CD4-positive, CD25-positive, alpha-beta regulatory T cell (primary cell): ENCODE results near the gene ZNF813. TPM values are rescaled to one million over a fixed set of nuclear protein-coding genes. Genes with fewer than 3 reads are reported as not detected.

Experiments used
- ATAC-seq, 2 donors: fragments of 150-1000 bp; cut with Tn5 transposase; one replicate each; pipeline ENCODE4 v1.10.0; 2021; ENCODE audit warnings: low read depth in 2 of 2, moderate number of reproducible peaks in 2 of 2, moderate library complexity in 1 of 2
- DNase-seq, 3 donors: peaks; one replicate each; pipeline versions ENCODE4 v3.0.0 to v3.0.0-alpha.2; 2012 to 2022; ENCODE audit warnings: mixed read lengths in 1 of 3
- H3K27ac ChIP-seq: one replicate; pipeline ENCODE4 v1.7.0; 2013; ENCODE audit warnings: mild to moderate bottlenecking, low read length; ENCODE audit not compliant: insufficient read depth, poor library complexity, severe bottlenecking
- H3K27me3 ChIP-seq: one replicate; pipeline ENCODE4 v1.7.0; 2013; ENCODE audit warnings: low read length; ENCODE audit not compliant: control insufficient read depth, insufficient read depth
- H3K36me3 ChIP-seq: one replicate; pipeline ENCODE4 v1.7.0; 2013; ENCODE audit warnings: mild to moderate bottlenecking, low read length, moderate library complexity; ENCODE audit not compliant: control insufficient read depth, insufficient read depth
- H3K4me1 ChIP-seq: 2 replicates; pipeline ENCODE4 v1.7.0; 2013; ENCODE audit warnings: mild to moderate bottlenecking, low read length; ENCODE audit not compliant: insufficient read depth, control insufficient read depth, poor library complexity, severe bottlenecking
- H3K4me3 ChIP-seq: one replicate; pipeline ENCODE4 v1.7.0; 2013; ENCODE audit warnings: low read depth, mild to moderate bottlenecking, low read length, moderate library complexity
- H3K9me3 ChIP-seq, 2 experiments: 1 replicate in 1 of 2; 2 replicates in 1 of 2; pipeline ENCODE4 v1.7.0; 2013; ENCODE audit warnings: low read length in 2 of 2, mild to moderate bottlenecking in 1 of 2, moderate library complexity in 1 of 2; ENCODE audit not compliant: control insufficient read depth in 2 of 2
- H3K27ac Mint-ChIP-seq, 3 donors: one replicate each; pipeline ENCODE4 v1.8.0; 2020 to 2022; ENCODE audit warnings: mild to moderate bottlenecking in 3 of 3, mixed read lengths in 3 of 3, moderate library complexity in 2 of 3
- H3K27me3 Mint-ChIP-seq: one replicate; pipeline ENCODE4 v1.8.0; 2022; ENCODE audit warnings: mild to moderate bottlenecking, mixed read lengths
- H3K36me3 Mint-ChIP-seq: one replicate; pipeline ENCODE4 v1.8.0; 2020; ENCODE audit warnings: mixed read lengths
- H3K4me1 Mint-ChIP-seq, 4 donors: one replicate each; pipeline ENCODE4 v1.8.0; 2020 to 2022; ENCODE audit warnings: mixed read lengths in 4 of 4, mild to moderate bottlenecking in 1 of 4
- H3K4me3 Mint-ChIP-seq, 4 donors: one replicate each; pipeline ENCODE4 v1.8.0; 2020 to 2022; ENCODE audit warnings: mild to moderate bottlenecking in 4 of 4, mixed read lengths in 4 of 4, moderate library complexity in 3 of 4
- H3K9me3 Mint-ChIP-seq, 7 donors: one replicate each; pipeline ENCODE4 v1.8.0; 2020 to 2022; ENCODE audit warnings: mixed read lengths in 7 of 7, mild to moderate bottlenecking in 3 of 7, moderate library complexity in 2 of 7
- polyA plus RNA-seq, 4 donors: library from polyadenylated mRNA; unstranded; fragments of 300-500 nt; fragmentation: Illumina TruSeq; gene quantifications; one replicate each; pipeline ENCODE4 v1.2.3, GENCODE V29; 2021
- total RNA-seq: library from RNA; stranded (reverse); gene quantifications from one replicate; pipeline ENCODE4 v1.2.3, GENCODE V29; 2022

Gene ZNF813
- total and polyA plus RNA-seq, 5 donors from 2014 or later: 1.7 to 4.2 (median 2.4) TPM

DNA sequence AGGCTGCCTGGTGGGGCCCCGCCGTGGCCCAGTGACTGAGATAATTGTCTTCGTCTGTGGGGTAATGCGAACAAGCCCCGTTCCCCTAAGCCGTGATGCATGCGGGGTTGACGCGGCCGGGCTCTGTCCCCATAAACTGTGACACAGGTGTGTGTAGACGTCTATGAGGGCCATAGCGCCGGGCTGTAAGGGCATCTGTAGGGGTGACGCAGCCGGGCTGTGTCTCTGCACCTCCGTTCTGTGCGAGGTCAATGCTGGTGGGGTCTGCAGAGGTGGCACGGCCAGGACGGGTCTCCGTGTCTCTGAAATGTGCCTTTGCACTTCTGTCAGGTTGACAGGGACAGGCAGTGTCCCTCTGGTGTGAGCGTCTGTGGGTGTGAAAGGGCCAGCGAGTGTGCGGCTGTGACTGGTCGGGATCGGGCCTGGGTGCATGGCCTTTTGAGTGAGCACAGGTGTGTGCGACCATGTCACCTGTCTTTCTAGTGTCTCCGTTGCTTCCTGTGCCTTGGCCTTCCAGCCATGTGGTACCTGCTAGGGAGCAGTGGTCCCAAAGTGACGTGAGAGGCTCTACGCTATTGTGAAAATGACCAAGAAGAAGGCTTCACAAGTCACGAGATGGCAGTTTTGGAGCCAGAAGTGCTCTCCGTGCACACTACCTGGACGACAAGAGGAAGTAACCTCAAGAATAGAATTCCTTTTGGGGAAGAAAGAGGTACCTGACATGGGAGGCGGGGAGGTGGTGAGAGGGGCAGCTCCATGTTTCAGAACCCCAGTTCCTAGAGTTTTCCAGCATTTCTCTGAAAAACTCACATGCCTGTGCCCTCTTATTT is 54.1 kb downstream of the ZNF813 start:
- DNase-seq (no peak), ATAC-seq (no peak)
- peaks cover 4 to 31% (median 13%) of the 10 kb centered on the region in 7 donors for H3K9me3 Mint-ChIP-seq
- peak overlapping the region; percentile 78 to 100 (median 98) for H3K27ac Mint-ChIP-seq
- Histone ChIP-seq H3K4me1 (peaks cover 18% of the 10 kb centered on the region), H3K27me3 (no peaks in the 10 kb centered on the region), H3K27ac (peak overlapping the region; percentile 77), H3K9me3 (peaks cover 9 to 13% of the 10 kb centered on the region in 2 experiments), H3K36me3 (no peaks in the 10 kb centered on the region), H3K4me3 (peak overlapping the region; percentile 81)
- peaks cover 8% of the 10 kb centered on the region for H3K27me3 Mint-ChIP-seq
- H3K36me3 Mint-ChIP-seq: peaks cover 29% of the 10 kb centered on the region
- H3K4me1 Mint-ChIP-seq: peaks cover 7 to 23% (median 15%) of the 10 kb centered on the region in 4 donors
- H3K4me3 Mint-ChIP-seq: peak overlapping the region; percentile 94 to 99 (median 98)

DNA sequence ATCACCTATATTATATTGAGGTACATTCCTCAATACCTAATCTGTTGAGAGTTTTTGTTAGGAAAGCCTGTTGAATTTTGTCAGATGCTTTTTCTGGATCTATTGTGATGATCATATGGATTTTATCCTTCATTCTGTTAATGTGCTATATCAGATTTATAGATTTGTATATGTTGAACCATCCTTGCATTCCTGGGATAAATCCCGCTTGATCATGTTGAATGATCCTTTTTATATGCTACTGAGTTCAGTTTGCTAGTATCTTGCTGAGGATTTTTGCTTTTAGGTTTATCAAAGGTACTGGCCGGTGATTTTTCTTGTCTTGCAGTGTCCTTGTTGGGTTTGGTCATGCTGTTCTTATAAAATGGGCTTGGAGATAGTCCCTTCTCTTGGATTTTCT is 58.4 kb downstream of the ZNF813 start:
- Mint-ChIP-seq H3K27me3 (peaks cover 2% of the 10 kb centered on the region), H3K9me3 (peaks cover 2 to 16% (median 8%) of the 10 kb centered on the region in 7 donors), H3K4me1 (peaks cover 2 to 18% (median 12%) of the 10 kb centered on the region in 4 donors), H3K27ac (no peak overlapping the region), H3K36me3 (peaks cover 40% of the 10 kb centered on the region), H3K4me3 (no peak overlapping the region)
- Histone ChIP-seq H3K36me3 (peaks cover 3% of the 10 kb centered on the region), H3K27me3 (no peaks in the 10 kb centered on the region), H3K27ac (no peak overlapping the region), H3K4me3 (no peak overlapping the region), H3K4me1 (peaks cover 11% of the 10 kb centered on the region), H3K9me3 (peaks cover 9 to 13% of the 10 kb centered on the region in 2 experiments)
- ATAC-seq: no peak
- no peak for DNase-seq

DNA sequence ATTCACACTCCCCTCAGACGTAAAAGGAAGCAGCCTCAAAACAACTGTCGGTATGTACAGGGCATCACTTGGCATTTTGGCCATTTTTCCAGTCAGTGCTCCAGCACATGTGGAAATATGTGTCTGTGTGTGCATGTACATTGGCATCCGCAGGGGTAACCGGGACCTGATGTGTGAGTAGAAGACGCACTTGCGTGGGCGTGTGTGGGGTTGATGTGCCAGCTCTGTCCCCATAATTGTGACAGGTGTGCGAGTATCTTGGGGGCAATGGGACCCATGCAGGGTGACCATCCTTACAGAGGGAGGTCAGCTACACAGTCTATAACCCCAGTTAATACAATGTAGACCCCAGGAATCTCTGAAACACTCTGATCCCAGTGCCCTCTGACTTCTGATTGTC is 63.1 kb downstream of the ZNF813 start:
- peaks cover 4 to 20% (median 10%) of the 10 kb centered on the region in 7 donors for H3K9me3 Mint-ChIP-seq
- no peak overlapping the region for H3K4me3 Mint-ChIP-seq
- no peak for ATAC-seq

DNA sequence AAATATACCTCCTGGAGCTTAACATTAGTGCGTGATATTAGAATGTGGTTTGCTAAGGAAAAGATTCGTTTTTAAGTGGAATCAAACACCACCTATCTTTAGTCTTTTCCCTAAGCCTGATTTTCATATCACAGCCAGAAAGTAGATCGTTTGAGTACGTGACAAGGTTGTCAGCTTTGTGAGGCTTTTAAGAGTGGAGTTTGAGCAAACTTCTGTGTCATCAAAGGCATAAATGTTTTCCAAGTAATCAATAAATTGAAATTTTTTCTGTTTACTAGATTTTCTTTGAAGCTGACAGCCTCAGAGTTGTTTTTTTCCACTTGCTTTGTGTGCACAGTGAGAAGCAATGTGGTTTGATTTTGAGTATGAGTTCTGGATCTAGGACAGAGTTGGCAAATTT is 63.9 kb downstream of the ZNF813 start:
- Mint-ChIP-seq H3K27ac (no peak overlapping the region), H3K4me1 (peaks cover 0 to 3% (median 0%) of the 10 kb centered on the region in 4 donors)

More for the DNA sequence above, 63.1 kb downstream of the ZNF813 start:
- DNase-seq: no peak
- no peaks in the 10 kb centered on the region for H3K4me1 ChIP-seq
- Mint-ChIP-seq H3K4me1 (no peaks in the 10 kb centered on the region), H3K27me3 (no peaks in the 10 kb centered on the region), H3K27ac (no peak overlapping the region), H3K36me3 (peaks cover 31% of the 10 kb centered on the region)
- H3K36me3 ChIP-seq: peaks cover 3% of the 10 kb centered on the region
- no peaks in the 10 kb centered on the region for H3K27me3 ChIP-seq
- peaks cover 6 to 9% of the 10 kb centered on the region in 2 experiments for H3K9me3 ChIP-seq
- no peak overlapping the region for H3K27ac ChIP-seq
- H3K4me3 ChIP-seq: no peak overlapping the region

DNA sequence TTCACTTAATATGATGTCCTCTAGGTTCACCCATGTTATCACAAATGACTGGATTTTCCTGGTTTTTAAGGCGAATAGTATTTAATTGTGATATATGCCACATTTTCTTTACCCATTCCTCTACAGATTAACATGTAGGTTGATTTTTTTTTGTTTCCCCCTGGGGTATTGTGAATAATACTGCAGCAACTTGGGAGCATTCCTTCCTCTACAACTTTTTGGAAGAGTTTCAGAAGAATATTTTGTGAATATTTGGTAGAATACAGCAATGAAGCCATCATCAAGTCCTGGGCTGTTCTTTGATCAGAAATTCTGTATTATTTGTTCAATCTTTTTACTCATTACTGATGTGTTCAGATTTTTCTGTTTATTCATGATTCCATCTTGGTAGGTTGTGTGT is 64.8 kb downstream of the ZNF813 start:
- H3K36me3 Mint-ChIP-seq: peaks cover 26% of the 10 kb centered on the region
- peaks cover 0 to 20% (median 3%) of the 10 kb centered on the region in 7 donors for H3K9me3 Mint-ChIP-seq

More for the DNA sequence above, 63.9 kb downstream of the ZNF813 start:
- Mint-ChIP-seq H3K9me3 (peaks cover 0 to 20% (median 4%) of the 10 kb centered on the region in 7 donors), H3K4me3 (no peak overlapping the region), H3K36me3 (peaks cover 28% of the 10 kb centered on the region), H3K27me3 (no peaks in the 10 kb centered on the region)
- Histone ChIP-seq H3K27me3 (no peaks in the 10 kb centered on the region), H3K36me3 (peaks cover 3% of the 10 kb centered on the region), H3K4me1 (no peaks in the 10 kb centered on the region), H3K4me3 (no peak overlapping the region), H3K9me3 (peaks cover 0 to 1% of the 10 kb centered on the region in 2 experiments), H3K27ac (no peak overlapping the region)
- ATAC-seq (no peak), DNase-seq (no peak)

DNA sequence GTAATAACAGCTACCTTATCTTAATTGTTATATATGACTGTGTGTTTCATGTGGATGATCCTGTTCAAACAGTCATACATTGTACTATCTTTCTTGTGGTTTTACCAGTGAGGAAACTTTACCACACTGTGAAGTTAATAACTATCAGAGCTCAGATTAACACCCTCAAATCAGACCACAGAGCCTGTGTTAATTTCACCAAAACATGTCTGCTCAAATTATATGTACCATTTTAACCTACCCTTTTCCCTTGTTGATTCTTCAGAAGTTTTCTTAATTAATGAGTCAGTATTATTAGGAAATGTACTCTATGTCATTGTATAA is 68.7 kb downstream of the ZNF813 start:
- peak overlapping the region in 2 of 4 donors; percentile 29 to 63 for H3K4me3 Mint-ChIP-seq
- H3K9me3 Mint-ChIP-seq: peaks cover 0 to 20% (median 3%) of the 10 kb centered on the region in 7 donors

More for the DNA sequence above, 64.8 kb downstream of the ZNF813 start:
- Mint-ChIP-seq H3K4me3 (no peak overlapping the region), H3K27me3 (no peaks in the 10 kb centered on the region), H3K4me1 (peaks cover 0 to 5% (median 2%) of the 10 kb centered on the region in 4 donors), H3K27ac (no peak overlapping the region)
- no peaks in the 10 kb centered on the region for H3K27me3 ChIP-seq
- peaks cover 3% of the 10 kb centered on the region for H3K4me1 ChIP-seq
- H3K36me3 ChIP-seq: peaks cover 2% of the 10 kb centered on the region
- no peak overlapping the region for H3K27ac ChIP-seq
- no peak overlapping the region for H3K4me3 ChIP-seq
- ATAC-seq (no peak), DNase-seq (no peak)
- H3K9me3 ChIP-seq: peaks cover 0 to 2% of the 10 kb centered on the region in 2 experiments

DNA sequence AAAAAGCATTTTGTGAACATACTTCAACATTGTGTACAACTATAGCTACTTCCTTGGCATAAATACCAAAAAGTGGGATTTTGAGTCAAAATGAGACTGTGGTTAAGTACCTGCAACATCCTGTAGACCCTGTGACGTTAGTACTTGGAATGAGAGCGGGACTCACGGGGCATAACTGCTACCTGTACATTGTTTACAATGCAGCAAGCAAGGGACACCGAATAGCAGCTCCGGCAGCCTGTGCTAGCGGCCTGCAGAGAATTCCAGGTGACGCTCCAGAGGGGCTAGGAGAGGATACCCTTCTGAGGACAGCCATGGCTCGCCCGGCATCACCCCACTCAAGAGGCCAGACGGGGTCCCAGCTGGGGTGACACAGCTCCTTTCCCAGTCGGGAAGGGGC is 69.6 kb downstream of the ZNF813 start:
- H3K27ac ChIP-seq: peak overlapping the region; percentile 97

More for the DNA sequence above, 68.7 kb downstream of the ZNF813 start:
- H3K36me3 Mint-ChIP-seq: peaks cover 36% of the 10 kb centered on the region
- H3K27me3 Mint-ChIP-seq: peaks cover 6% of the 10 kb centered on the region
- no peak for ATAC-seq
- DNase-seq: no peak
- Histone ChIP-seq H3K9me3 (peaks cover 0 to 2% of the 10 kb centered on the region in 2 experiments), H3K36me3 (peaks cover 9% of the 10 kb centered on the region), H3K4me3 (no peak overlapping the region), H3K4me1 (peaks cover 9% of the 10 kb centered on the region), H3K27me3 (no peaks in the 10 kb centered on the region), H3K27ac (no peak overlapping the region)
- peaks cover 5 to 28% (median 9%) of the 10 kb centered on the region in 4 donors for H3K4me1 Mint-ChIP-seq
- H3K27ac Mint-ChIP-seq: peak overlapping the region in 2 of 3 donors; percentile 36 to 99

More for the DNA sequence above, 69.6 kb downstream of the ZNF813 start:
- H3K4me1 ChIP-seq: peaks cover 9% of the 10 kb centered on the region
- DNase-seq (peak in 1 of 3 donors; percentile 41), ATAC-seq (no peak)
- peak overlapping the region; percentile 93 to 100 (median 99) for H3K27ac Mint-ChIP-seq
- peak overlapping the region; percentile 68 for H3K4me3 ChIP-seq
- peak overlapping the region; percentile 91 to 98 (median 92) for H3K4me3 Mint-ChIP-seq
- H3K9me3 Mint-ChIP-seq: peaks cover 0 to 17% (median 2%) of the 10 kb centered on the region in 7 donors
- peaks cover 40% of the 10 kb centered on the region for H3K36me3 Mint-ChIP-seq
- H3K27me3 Mint-ChIP-seq: peaks cover 6% of the 10 kb centered on the region
- H3K4me1 Mint-ChIP-seq: peaks cover 6 to 36% (median 12%) of the 10 kb centered on the region in 4 donors
- H3K27me3 ChIP-seq: no peaks in the 10 kb centered on the region
- H3K36me3 ChIP-seq: peaks cover 12% of the 10 kb centered on the region
- H3K9me3 ChIP-seq: peaks cover 0 to 2% of the 10 kb centered on the region in 2 experiments
